ENCODE data around the gene PMFBP1.

The PMFBP1 gene

DNA sequence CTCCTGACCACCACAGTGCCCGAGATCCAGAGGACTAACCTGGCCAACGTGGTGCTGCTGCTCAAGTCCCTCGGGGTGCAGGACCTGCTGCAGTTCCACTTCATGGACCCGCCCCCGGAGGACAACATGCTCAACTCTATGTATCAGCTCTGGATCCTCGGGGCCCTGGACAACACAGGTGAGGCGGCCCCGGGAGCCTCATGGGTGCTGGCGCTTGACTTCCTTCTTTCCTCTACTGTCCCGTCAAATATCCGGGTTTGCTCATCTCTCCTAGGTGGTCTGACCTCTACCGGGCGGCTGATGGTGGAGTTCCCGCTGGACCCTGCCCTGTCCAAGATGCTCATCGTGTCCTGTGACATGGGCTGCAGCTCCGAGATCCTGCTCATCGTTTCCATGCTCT, 64.6 kb downstream of the PMFBP1 start:
- H3K9me3 Mint-ChIP-seq, result no peaks in the 10 kb centered on the region
- peaks cover 87% of the 10 kb centered on the region for H3K36me3 Mint-ChIP-seq (ENCODE audit: low read depth)
- H3K27me3 Mint-ChIP-seq (ENCODE audit: low read depth, poor library complexity), result peaks cover 3% of the 10 kb centered on the region
- DNase-seq, result no peak
- no peaks in the 10 kb centered on the region for H3K4me1 Mint-ChIP-seq
- no peak overlapping the region for H3K4me3 Mint-ChIP-seq
- TF ChIP-seq, protein P1, sequence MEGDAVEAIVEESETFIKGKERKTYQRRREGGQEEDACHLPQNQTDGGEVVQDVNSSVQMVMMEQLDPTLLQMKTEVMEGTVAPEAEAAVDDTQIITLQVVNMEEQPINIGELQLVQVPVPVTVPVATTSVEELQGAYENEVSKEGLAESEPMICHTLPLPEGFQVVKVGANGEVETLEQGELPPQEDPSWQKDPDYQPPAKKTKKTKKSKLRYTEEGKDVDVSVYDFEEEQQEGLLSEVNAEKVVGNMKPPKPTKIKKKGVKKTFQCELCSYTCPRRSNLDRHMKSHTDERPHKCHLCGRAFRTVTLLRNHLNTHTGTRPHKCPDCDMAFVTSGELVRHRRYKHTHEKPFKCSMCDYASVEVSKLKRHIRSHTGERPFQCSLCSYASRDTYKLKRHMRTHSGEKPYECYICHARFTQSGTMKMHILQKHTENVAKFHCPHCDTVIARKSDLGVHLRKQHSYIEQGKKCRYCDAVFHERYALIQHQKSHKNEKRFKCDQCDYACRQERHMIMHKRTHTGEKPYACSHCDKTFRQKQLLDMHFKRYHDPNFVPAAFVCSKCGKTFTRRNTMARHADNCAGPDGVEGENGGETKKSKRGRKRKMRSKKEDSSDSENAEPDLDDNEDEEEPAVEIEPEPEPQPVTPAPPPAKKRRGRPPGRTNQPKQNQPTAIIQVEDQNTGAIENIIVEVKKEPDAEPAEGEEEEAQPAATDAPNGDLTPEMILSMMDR (IDR thresholded peaks at IDR 0.05), result no peak
- peak overlapping the region; percentile 12 for H3K27ac Mint-ChIP-seq

DNA sequence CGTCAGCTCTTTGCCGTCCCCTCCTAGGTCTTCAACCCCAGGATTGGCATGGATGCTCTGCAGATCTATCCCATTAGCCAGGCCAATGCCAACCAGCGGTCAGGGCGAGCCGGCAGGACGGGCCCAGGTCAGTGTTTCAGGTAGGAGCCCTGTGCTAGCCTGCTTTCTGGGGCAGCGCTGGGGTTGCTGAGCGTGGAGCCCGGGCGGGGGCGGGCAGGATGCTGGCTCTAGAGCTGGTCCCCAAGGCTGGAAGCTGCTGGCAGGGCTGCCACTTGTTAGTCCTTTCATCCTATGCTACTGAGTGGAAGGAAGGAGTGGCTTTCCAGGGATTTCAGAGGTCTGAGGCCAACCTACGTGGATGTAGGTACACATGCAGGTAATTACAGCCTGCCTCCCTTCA, 66.0 kb downstream of the PMFBP1 start:
- Mint-ChIP-seq H3K4me1 (no peaks in the 10 kb centered on the region), H3K27me3 (ENCODE audit: low read depth, poor library complexity) (peaks cover 3% of the 10 kb centered on the region), H3K9me3 (no peaks in the 10 kb centered on the region), H3K4me3 (no peak overlapping the region), H3K27ac (peak overlapping the region; percentile 60), H3K36me3 (ENCODE audit: low read depth) (peaks cover 87% of the 10 kb centered on the region)
- TF ChIP-seq, protein P1 (IDR thresholded peaks at IDR 0.05), result no peak
- DNase-seq, result no peak

DNA sequence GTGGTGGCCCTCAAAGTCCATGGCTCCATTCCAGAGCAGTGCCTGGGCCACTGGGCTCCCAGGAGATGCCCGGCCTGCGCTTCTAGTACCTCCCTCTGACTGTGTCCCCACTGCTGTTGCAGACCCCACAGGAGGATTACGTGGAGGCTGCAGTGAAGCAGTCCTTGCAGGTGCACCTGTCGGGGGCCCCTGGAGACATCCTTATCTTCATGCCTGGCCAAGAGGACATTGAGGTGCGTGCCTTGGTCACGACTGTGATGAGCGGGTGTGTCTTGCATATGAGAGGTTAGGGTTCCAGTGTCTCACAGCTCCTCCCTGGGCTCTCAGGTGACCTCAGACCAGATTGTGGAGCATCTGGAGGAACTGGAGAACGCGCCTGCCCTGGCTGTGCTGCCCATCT, 67.0 kb downstream of the PMFBP1 start:
- H3K36me3 Mint-ChIP-seq (ENCODE audit: low read depth), result peaks cover 87% of the 10 kb centered on the region
- no peaks in the 10 kb centered on the region for H3K9me3 Mint-ChIP-seq

DNA sequence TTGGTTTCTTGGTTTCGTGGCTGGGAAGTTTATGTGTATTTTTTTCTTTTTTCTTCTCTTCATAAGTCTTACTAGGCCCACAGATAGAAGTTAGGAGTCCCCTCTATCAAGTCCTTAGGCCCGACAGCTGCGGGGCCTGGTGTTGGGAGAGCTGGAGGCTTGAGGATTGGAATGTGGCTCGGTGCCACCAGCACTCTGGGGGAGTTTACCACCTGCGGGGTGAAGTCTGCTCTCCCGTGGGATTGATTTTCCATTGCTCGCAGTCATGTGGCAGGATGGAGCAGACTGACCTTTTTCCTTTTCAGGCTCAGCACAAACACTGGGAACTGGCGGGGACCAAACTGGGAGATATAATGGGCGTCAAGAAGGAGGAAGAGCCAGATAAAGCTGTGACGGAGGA, 70.8 kb downstream of the PMFBP1 start:
- H3K27me3 Mint-ChIP-seq (ENCODE audit: low read depth, poor library complexity), result peaks cover 3% of the 10 kb centered on the region
- no peaks in the 10 kb centered on the region for H3K4me1 Mint-ChIP-seq
- no peak for DNase-seq
- no peak overlapping the region for H3K4me3 Mint-ChIP-seq
- no peaks in the 10 kb centered on the region for H3K9me3 Mint-ChIP-seq
- peak overlapping the region; percentile 23 for H3K27ac Mint-ChIP-seq
- peaks cover 82% of the 10 kb centered on the region for H3K36me3 Mint-ChIP-seq (ENCODE audit: low read depth)
- TF ChIP-seq, protein P1 (IDR thresholded peaks at IDR 0.05), result no peak

More for the DNA sequence above, 67.0 kb downstream of the PMFBP1 start:
- no peaks in the 10 kb centered on the region for H3K4me1 Mint-ChIP-seq
- no peak overlapping the region for H3K4me3 Mint-ChIP-seq
- peaks cover 3% of the 10 kb centered on the region for H3K27me3 Mint-ChIP-seq (ENCODE audit: low read depth, poor library complexity)
- TF ChIP-seq, protein P1 (IDR thresholded peaks at IDR 0.05), result no peak
- no peak overlapping the region for H3K27ac Mint-ChIP-seq
- no peak for DNase-seq

DNA sequence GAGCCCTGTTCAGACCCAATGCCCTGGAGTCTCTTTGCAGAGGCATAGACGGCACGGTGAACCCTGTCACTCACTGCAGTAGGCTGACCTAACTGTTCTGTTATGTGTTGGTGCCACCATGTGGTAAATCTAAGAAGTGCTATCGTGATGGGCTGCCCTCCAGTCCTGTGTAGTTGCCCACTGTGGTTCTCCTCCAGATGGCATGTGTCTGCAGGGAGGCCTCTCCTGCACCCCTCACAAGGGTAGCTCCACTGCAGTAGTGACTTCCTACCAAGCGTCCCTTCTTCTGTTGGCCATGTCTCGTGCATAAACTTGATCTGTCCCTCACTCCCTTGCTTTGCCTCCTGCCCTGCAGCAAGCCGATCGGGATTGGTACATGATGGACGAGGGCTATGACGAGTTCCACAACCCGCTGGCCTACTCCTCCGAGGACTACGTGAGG, 72.6 kb downstream of the PMFBP1 start:
- Mint-ChIP-seq H3K4me1 (peaks cover 16% of the 10 kb centered on the region), H3K36me3 (ENCODE audit: low read depth) (peaks cover 77% of the 10 kb centered on the region)
- TF ChIP-seq, protein P1 (IDR thresholded peaks at IDR 0.05), result peak; percentile 56

DNA sequence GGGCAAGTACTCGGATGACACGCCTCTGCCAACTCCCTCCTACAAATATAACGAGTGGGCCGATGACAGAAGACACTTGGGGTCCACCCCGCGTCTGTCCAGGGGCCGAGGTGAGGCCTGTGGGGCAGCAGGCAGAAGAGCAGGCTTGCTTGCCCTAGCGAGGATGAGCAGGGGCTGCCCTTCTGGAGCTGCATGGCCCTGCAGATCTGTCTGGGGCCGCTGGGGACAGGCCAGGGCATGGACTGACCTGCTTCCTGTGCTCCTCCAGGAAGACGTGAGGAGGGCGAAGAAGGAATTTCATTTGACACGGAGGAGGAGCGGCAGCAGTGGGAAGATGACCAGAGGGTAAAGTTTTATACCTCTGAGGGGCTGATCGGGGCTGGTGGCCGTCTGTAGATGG, 73.0 kb downstream of the PMFBP1 start:
- DNase-seq, result peak; percentile 10
- H3K36me3 Mint-ChIP-seq (ENCODE audit: low read depth), result peaks cover 72% of the 10 kb centered on the region
- H3K4me3 Mint-ChIP-seq, result no peak overlapping the region
- peaks cover 16% of the 10 kb centered on the region for H3K4me1 Mint-ChIP-seq
- H3K9me3 Mint-ChIP-seq, result no peaks in the 10 kb centered on the region
- H3K27me3 Mint-ChIP-seq (ENCODE audit: low read depth, poor library complexity), result peaks cover 3% of the 10 kb centered on the region
- TF ChIP-seq, protein P1 (IDR thresholded peaks at IDR 0.05), result no peak
- no peak overlapping the region for H3K27ac Mint-ChIP-seq

More for the DNA sequence above, 72.6 kb downstream of the PMFBP1 start:
- Mint-ChIP-seq H3K9me3 (no peaks in the 10 kb centered on the region), H3K27me3 (ENCODE audit: low read depth, poor library complexity) (peaks cover 3% of the 10 kb centered on the region), H3K4me3 (no peak overlapping the region), H3K27ac (no peak overlapping the region)
- DNase-seq, result peak; percentile 55
